ENCODE data around the gene MYT1.

Gene MYT1

DNA sequence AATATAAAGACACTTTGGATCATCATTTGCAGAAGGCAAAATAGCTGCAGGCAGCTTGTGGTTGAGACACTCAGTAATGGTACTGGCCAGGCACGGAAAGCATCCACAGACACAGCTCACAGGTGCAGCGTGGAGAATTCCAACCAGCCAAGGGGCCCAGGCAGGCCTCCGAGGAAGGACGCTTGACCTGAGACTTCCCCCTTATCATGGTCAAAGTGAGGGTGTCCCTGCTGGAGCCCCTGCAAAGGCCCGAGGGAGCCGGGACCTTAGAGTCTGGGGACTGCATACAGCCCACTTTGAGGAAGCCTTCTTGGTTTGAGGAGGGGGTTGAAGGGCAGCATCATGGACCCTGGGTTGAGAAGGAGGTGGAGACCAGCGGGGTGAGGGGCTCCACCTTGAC is 15.1 kb upstream of the MYT1 start:
- no peaks in the 10 kb centered on the region for H4K20me1 ChIP-seq (ENCODE audit: insufficient read depth, low read length)
- H3K4me3 ChIP-seq (ENCODE audit: low read depth, low read length, poor library complexity, severe bottlenecking): no peak overlapping the region
- peaks cover 17% of the 10 kb centered on the region for H3K9me3 ChIP-seq (ENCODE audit: low read length)
- H3K79me2 ChIP-seq (ENCODE audit: insufficient read depth, low read length): no peaks in the 10 kb centered on the region
- no peaks in the 10 kb centered on the region for H3K9me2 ChIP-seq (ENCODE audit: low read depth, low read length)
- H3K27ac ChIP-seq (ENCODE audit: low read depth, low read length, poor library complexity, severe bottlenecking): no peak overlapping the region
- TF ChIP-seq, protein P1, sequence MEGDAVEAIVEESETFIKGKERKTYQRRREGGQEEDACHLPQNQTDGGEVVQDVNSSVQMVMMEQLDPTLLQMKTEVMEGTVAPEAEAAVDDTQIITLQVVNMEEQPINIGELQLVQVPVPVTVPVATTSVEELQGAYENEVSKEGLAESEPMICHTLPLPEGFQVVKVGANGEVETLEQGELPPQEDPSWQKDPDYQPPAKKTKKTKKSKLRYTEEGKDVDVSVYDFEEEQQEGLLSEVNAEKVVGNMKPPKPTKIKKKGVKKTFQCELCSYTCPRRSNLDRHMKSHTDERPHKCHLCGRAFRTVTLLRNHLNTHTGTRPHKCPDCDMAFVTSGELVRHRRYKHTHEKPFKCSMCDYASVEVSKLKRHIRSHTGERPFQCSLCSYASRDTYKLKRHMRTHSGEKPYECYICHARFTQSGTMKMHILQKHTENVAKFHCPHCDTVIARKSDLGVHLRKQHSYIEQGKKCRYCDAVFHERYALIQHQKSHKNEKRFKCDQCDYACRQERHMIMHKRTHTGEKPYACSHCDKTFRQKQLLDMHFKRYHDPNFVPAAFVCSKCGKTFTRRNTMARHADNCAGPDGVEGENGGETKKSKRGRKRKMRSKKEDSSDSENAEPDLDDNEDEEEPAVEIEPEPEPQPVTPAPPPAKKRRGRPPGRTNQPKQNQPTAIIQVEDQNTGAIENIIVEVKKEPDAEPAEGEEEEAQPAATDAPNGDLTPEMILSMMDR (IDR thresholded peaks at IDR 0.05; ENCODE audit: low read length): no peak
- TF ChIP-seq EZH2 (IDR thresholded peaks at IDR 0.05; ENCODE audit: borderline replicate concordance, low read length): no peak
- no peak overlapping the region for H3K9ac ChIP-seq (ENCODE audit: low read length)
- H3K4me2 ChIP-seq (ENCODE audit: low read length): no peak overlapping the region
- H2AFZ ChIP-seq (ENCODE audit: low read length): no peak overlapping the region
- no peaks in the 10 kb centered on the region; the same call in 1 of the 2 replicates for H3K36me3 ChIP-seq (ENCODE audit: insufficient read depth, low read length)
- no peaks in the 10 kb centered on the region for H3F3A ChIP-seq (ENCODE audit: insufficient read depth, low read length)
- peaks cover 4% of the 10 kb centered on the region; the same call in 1 of the 2 replicates for H3K27me3 ChIP-seq (ENCODE audit: insufficient read depth, low read length)
- H3K4me1 ChIP-seq (ENCODE audit: insufficient read depth, low read length, severe bottlenecking): no peaks in the 10 kb centered on the region

DNA sequence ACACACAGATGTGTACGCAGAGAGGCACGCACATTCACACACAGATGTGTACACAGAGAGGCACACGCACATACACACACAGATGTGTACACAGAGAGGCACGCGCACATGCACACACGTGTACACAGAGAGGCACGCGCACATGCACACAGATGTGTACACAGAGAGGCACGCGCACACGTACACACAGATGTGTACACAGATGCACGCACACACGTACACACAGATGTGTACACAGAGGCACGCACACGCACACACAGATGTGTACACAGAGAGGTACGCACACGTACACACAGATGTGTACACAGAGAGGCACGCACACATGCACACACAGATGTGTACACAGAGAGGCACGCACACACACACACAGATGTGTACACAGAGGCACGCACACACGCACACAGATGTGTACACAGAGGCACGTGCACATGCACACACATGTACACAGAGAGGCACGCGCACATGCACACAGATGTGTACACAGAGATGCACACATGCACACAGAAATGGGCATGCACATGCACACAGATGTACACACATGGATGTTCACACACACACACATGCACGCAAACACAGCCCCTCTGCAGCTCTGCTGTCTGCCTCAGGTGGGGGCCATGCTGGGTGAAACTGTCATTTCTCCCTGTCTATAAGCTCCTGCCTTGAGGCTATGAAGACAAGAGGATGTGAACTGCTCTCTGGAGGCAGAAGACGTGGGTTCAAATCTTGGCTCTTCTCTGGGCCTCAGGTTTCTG is 14.3 kb upstream of the MYT1 start:
- Histone ChIP-seq H3K9me3 (ENCODE audit: low read length) (peaks cover 10% of the 10 kb centered on the region), H3K36me3 (ENCODE audit: insufficient read depth, low read length) (no peaks in the 10 kb centered on the region; the same call in 1 of the 2 replicates), H3K9ac (ENCODE audit: low read length) (no peak overlapping the region), H3K4me2 (ENCODE audit: low read length) (no peak overlapping the region), H3F3A (ENCODE audit: insufficient read depth, low read length) (no peaks in the 10 kb centered on the region), H3K4me3 (ENCODE audit: low read depth, low read length, poor library complexity, severe bottlenecking) (no peak overlapping the region), H3K9me2 (ENCODE audit: low read depth, low read length) (no peaks in the 10 kb centered on the region), H3K27ac (ENCODE audit: low read depth, low read length, poor library complexity, severe bottlenecking) (no peak overlapping the region), H2AFZ (ENCODE audit: low read length) (no peak overlapping the region), H3K27me3 (ENCODE audit: insufficient read depth, low read length) (peaks cover 4% of the 10 kb centered on the region; the same call in 1 of the 2 replicates), H4K20me1 (ENCODE audit: insufficient read depth, low read length) (no peaks in the 10 kb centered on the region), H3K79me2 (ENCODE audit: insufficient read depth, low read length) (no peaks in the 10 kb centered on the region), H3K4me1 (ENCODE audit: insufficient read depth, low read length, severe bottlenecking) (no peaks in the 10 kb centered on the region)
- TF ChIP-seq EZH2 (IDR thresholded peaks at IDR 0.05; ENCODE audit: borderline replicate concordance, low read length): no peak
- TF ChIP-seq, protein P1 (IDR thresholded peaks at IDR 0.05; ENCODE audit: low read length): no peak

DNA sequence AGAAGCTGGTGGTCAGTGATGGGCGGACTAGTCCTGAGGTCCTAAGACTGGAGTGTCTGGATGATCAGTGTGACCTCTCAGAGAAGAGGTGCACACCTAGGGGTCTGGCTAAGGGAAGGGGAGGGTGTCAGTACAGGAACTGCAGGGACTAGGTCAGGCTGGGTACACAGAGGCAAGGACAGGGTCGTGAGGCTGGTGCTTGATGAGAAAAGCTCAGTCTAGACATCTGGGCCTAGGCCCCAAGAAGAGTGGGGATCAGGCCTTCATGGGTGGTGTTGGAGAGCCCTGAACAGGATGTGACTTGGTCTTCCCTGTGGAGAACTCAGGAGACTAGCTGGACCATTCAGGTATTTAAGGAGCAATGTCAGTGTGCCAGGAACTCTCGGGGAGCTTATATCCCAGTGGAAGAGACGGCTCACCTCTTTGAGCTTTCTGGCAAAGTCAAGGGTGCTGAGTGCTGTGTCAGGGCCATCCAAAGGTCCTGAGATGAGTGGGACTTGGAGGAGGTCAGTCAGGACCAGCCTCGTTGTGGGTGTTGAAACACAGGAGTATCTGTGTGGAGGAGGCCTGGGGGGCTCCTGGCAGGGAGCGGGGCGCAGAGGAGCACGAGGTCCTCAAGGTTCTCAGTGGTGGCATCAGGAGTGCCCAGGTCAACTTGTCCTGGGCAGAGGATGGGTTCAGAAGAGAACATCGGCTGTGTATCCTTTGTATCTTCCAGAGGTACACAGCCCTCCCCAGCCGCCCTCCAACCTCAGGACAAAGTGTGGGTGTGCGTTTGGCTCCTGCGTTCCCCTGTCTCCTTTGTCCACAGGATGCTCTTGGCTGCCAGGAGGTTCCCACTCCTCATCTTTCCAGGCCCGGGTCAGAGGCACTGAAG is 13.3 kb upstream of the MYT1 start:
- Histone ChIP-seq H3K9me2 (ENCODE audit: low read depth, low read length) (no peaks in the 10 kb centered on the region), H3K9ac (ENCODE audit: low read length) (no peak overlapping the region), H3K9me3 (ENCODE audit: low read length) (0 out of 2 replicates have a peak, but pooled peaks cover under 1% of the 10 kb centered on the region), H3K4me1 (ENCODE audit: insufficient read depth, low read length, severe bottlenecking) (no peaks in the 10 kb centered on the region), H3F3A (ENCODE audit: insufficient read depth, low read length) (no peaks in the 10 kb centered on the region), H3K4me2 (ENCODE audit: low read length) (no peak overlapping the region), H3K79me2 (ENCODE audit: insufficient read depth, low read length) (no peaks in the 10 kb centered on the region), H3K4me3 (ENCODE audit: low read depth, low read length, poor library complexity, severe bottlenecking) (no peak overlapping the region), H3K27me3 (ENCODE audit: insufficient read depth, low read length) (peaks cover 4% of the 10 kb centered on the region; the same call in 1 of the 2 replicates), H2AFZ (ENCODE audit: low read length) (no peak overlapping the region), H3K27ac (ENCODE audit: low read depth, low read length, poor library complexity, severe bottlenecking) (no peak overlapping the region), H3K36me3 (ENCODE audit: insufficient read depth, low read length) (no peaks in the 10 kb centered on the region), H4K20me1 (ENCODE audit: insufficient read depth, low read length) (no peaks in the 10 kb centered on the region)
- TF ChIP-seq, protein P1 (IDR thresholded peaks at IDR 0.05; ENCODE audit: low read length): no peak
- no peak for TF ChIP-seq EZH2 (IDR thresholded peaks at IDR 0.05; ENCODE audit: borderline replicate concordance, low read length)

Data from OCI-LY1 (cell line).